GM18498 (cell line): ENCODE results near the gene CDCA7.
"Not testable (repeated sequence)": the region's sequence is repeated elsewhere in the genome, so short reads cannot be mapped to it uniquely, and the experiment has no call there.

Source experiments
- ATAC-seq: cut with Tn5 transposase; IDR thresholded peaks from one replicate; pipeline ENCODE4 v1.9.1; 2021; ENCODE audit warnings: mild to moderate bottlenecking, moderate library complexity; ENCODE audit not compliant: unreplicated experiment

Gene CDCA7

DNA sequence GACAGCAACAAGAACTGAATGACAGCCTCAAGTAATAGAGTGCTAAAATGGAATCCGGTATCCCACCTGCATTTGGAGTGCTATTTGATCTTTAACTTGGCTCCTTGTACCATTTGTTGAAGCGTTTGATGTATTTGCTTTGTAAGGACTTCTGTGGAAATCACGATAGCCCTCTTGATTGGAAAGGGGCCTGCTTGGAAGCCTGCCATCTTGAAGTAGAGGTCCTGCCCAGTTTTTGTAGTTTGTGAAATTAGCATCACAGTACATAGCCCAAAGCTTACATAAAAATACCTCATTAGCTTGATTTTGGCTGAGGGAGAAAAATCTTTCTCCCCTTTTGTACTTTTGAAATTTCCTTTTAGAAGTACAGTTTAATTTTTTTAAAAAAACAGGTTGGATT lies 2.7 kb downstream of the CDCA7 start:
- ATAC-seq = no peak

DNA sequence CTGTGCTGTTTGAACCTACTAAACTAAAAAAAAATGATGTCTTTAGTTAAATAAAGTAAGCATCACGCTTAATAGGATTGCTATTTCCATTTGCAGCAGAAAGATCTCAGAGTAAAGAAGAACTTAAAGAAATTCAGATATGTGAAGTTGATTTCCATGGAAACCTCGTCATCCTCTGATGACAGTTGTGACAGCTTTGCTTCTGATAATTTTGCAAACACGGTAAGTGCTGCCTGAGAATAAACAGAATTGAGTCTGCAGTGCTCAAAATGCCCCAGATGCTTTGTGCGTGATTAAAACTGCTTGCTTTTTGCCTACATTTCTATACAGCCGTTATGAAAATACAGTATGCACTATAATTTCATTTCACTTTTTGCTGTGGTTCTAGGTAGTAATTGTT lies 3.9 kb downstream of the CDCA7 start:
- ATAC-seq = no peak

- no peak for ATAC-seq
Measured at GRCh38 chr2:173359231-173359630, 4.6 kb downstream of the CDCA7 start.

- no peak for ATAC-seq
Measured at GRCh38 chr2:173370198-173370597, 15.5 kb downstream of the CDCA7 start.

GRCh38 chr2:173371023-173371422 lies 16.4 kb downstream of the CDCA7 start:
- ATAC-seq = no peak

DNA sequence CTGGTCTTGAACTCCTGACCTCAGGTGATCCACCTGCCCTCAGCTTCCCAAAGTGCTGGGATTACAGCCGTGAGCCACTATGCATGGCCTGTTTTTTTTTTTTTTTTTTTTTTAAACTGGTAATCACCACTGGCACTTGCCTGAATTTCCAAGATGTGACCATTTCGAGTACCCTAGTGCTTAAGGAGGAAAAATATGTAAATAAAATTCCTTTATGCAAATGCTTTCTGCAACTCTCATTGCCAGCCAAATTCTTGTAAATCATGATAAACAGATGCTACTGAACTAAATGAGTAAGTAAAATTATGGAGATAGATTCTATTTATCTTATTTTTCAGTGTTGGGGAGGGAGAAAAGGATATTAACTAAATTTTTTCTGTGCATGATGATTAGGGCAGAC lies 18.6 kb downstream of the CDCA7 start:
- ATAC-seq = no peak

DNA sequence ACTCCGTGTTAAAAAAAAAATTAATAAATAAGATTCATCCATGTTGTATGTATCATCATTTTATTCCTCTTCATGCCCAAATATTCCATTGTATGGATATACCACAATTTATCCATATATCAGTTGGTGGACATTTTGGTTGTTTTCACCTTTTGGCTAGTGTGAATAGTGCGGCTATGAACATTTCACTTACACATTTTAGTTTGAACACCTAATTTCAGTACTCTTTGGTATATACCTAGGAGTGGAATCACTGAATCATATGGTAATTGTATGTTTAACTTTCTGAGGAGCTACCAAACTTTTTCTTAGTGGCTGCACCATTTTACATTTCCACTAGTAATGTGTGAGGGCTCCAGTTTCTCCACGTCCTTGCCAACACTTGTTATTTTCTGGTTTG lies 20.0 kb downstream of the CDCA7 start:
- ATAC-seq = no peak

GRCh38 chr2:173385534-173385933 lies 30.9 kb downstream of the CDCA7 start:
- ATAC-seq = not testable (repeated sequence)

GRCh38 chr2:173386021-173386737 lies 31.5 kb downstream of the CDCA7 start:
- ATAC-seq = no peak

DNA sequence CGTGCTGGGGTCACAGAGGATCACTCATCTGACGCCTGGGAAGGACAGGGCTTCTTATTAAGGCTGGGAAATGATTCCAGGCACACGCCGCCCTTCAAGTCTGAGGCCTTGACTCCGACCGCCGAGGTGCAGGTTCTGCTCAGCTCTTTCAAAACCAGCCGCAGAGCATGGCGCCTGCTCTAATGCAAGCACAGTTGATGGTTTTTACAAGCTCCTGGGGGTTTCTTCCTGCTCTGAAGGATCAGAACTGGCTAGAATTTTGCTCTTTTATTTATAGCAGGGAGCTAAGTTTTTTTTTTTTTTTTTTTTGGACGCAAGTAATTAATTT lies 32.0 kb downstream of the CDCA7 start:
- ATAC-seq = no peak

- no peak for ATAC-seq
Measured at GRCh38 chr2:173387079-173387478, 32.4 kb downstream of the CDCA7 start.

GRCh38 chr2:173387660-173388059 lies 33.0 kb downstream of the CDCA7 start:
- no peak for ATAC-seq

DNA sequence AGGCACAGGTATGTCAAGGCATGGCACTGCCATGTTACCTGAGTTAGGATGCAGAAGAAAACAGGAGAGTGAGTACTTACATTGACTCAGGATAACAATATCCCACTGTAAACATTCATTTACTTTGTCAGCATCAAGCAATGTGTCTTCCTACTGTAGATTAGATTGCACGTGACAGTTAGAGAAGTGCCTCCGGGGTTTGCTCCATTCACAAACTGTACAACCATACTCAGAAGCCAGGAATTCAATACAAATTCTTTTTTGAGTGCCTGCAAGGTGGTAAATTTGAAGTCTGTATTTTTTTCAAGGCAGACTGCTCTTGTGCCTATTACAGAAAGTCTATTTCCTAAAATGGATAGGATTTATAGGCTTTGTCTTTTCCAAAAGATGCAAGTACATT lies 34.1 kb downstream of the CDCA7 start:
- no peak for ATAC-seq

GRCh38 chr2:173390036-173390435 lies 35.4 kb downstream of the CDCA7 start:
- no peak for ATAC-seq

- ATAC-seq = no peak
Measured at GRCh38 chr2:173392731-173393130, 38.1 kb downstream of the CDCA7 start.

- ATAC-seq = no peak
Measured at GRCh38 chr2:173393186-173393585, 38.5 kb downstream of the CDCA7 start.

- ATAC-seq = no peak
Measured at GRCh38 chr2:173393636-173394035, 39.0 kb downstream of the CDCA7 start.

DNA sequence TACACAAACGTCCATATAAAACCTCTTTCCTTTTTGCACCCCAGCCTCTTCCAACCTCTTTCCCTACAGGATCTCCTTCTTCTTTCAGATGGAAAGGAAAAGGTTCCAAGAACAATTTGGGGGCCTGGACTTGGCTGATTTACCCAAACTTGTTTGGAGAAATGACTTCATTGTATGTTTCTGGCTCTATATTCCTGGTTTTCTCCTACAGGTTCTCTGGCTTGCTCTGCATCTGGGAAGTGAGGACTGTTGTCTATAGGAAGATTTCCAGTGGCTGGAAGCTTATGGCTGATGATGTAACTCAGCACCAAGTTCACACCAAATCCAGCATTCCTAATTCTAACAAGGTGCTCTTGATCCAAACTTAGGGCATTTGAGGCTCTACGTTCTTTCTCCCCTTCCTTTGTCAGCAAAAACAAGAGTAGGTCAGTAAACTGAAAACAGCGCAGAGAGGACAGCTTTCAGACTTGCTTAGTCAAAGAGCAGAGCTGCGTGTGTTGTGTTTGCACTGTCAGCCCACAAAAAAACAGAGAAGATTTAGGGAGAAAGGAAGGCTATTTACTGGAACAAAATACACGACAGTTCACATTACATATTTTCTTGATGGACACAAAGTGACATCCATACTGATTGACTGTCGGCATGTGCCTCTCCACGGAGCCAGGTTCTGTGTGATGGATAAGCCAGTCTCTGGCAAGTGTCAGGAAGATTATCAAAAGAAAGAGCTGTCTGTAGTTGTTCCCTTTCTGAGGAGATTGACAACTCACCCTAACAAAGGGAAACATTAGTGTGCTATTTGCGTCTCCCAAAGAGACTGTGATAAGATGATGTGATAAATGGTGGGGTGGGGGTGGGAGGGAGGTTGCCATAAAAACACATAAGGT lies 39.7 kb downstream of the CDCA7 start:
- no peak for ATAC-seq

- ATAC-seq = no peak
Measured at GRCh38 chr2:173395567-173396351, 41.1 kb downstream of the CDCA7 start.

GRCh38 chr2:173397539-173397938 lies 42.9 kb downstream of the CDCA7 start:
- ATAC-seq = no peak

DNA sequence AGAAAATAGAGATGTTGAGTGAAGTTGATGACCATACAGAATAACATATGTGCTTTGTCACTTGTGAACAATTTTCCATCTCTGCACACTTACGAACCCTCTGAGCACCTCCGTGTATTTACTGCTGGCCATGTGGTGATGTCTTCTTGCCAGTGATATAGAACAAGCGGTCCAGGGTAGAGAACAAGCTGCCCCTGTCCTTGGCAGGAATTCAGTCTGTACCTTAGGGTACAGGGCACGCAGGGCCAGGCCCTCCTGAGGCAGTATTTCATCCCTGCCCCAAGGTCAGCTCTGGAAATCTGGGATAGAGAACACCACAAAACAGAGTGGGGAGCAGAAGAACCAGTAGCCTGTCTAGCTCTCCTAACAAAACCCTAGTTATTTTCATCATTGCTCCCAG lies 44.6 kb downstream of the CDCA7 start:
- ATAC-seq = no peak

GRCh38 chr2:173400760-173401159 lies 46.1 kb downstream of the CDCA7 start:
- ATAC-seq = no peak
